KOPT-K1 (cell line): Measurements from ENCODE around the gene STARD3.

Source experiments
- H3K27ac ChIP-seq: fragments of 200-600 bp; sonication (generic); 2 replicates; pipeline ENCODE4 v1.5.1; 2016; ENCODE audit warnings: antibody characterized with exemption, mild to moderate bottlenecking, low read depth, low read length; ENCODE audit not compliant: poor library complexity, severe bottlenecking
- H3K36me3 ChIP-seq: fragments of 200-600 bp; sonication (generic); 2 replicates; pipeline ENCODE4 v1.5.1; 2017; ENCODE audit warnings: antibody characterized with exemption, mild to moderate bottlenecking, low read length, moderate library complexity; ENCODE audit not compliant: insufficient read depth
- H3K9me3 ChIP-seq: fragments of 200-600 bp; sonication (generic); 2 replicates; pipeline ENCODE4 v1.5.1; 2017; ENCODE audit warnings: antibody characterized with exemption, low read length, mild to moderate bottlenecking; ENCODE audit not compliant: insufficient read depth, poor library complexity, severe bottlenecking

Gene STARD3

DNA sequence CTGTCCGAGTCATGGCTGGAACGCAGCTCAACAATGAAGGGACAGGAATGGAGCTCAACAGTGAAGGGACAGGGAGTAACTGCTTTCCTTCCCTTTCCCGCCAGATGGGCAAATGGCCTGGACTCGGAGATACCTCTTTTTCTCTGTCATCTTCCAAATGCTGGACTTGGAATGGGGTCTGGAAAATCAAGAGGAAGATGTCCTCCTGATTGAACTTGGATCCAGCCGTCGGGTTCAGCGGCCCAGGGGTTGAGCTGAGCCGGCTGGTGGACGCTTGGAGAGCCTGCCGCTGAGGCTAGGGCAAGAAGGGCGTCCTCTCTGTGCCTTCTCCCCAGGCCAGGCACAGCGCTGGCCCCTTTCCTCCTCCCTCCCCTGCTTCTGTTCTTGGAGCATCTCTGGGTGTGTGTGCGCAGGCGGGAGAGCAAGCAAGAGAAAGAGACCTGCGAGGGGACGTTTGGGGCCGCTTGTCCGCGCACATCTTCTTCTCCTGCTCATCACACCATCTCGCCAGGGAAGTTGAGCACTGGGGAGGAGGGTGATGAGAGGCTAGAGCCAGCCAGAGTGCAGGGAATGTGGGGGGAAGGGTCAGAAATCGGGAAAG is 35.8 kb upstream of the STARD3 start:
- no peaks in the 10 kb centered on the region for H3K9me3 ChIP-seq
- no peaks in the 10 kb centered on the region for H3K36me3 ChIP-seq
- H3K27ac ChIP-seq: no peak overlapping the region

- no peaks in the 10 kb centered on the region for H3K36me3 ChIP-seq
- H3K9me3 ChIP-seq: no peaks in the 10 kb centered on the region
- H3K27ac ChIP-seq: no peak overlapping the region
These were observed 35.0 kb upstream of the STARD3 start for GRCh38 chr17:39601758-39602532.

DNA sequence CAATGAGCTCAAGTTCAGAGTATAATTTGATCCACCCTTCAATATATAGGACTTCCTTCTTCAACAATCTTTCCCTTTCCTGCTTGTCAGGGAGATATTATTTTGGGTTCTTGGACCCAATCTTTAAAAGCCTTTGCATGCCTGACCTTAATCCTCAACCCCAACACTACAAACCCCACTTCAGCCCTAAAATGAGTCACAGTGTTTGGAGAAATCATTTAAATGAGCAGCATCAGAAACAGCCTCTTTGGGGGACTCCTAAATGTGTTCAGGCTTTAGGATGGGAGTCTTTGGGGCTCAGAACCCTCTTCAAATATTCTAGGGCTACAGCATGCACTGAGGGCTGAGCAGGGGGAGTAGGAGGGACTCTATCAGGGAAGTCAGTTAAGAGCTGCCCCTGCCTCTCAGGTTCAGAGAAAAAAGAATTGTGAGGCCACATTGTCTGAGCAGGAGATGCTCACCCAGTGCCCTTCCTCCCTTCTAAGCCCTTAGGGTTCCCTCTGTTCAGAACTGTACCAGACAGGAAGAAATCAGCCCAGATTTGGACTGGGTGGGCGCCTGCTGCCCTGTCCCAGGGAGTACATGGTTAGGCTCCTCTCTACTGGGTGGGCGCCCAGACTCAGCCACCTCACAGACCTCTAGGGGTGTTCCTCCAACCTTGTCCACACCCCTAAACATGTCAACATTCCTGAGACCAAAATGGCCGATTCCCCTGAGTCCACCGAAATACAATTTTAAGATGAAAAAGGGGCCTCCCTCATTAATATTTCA is 34.2 kb upstream of the STARD3 start:
- no peaks in the 10 kb centered on the region for H3K36me3 ChIP-seq
- H3K27ac ChIP-seq: no peak overlapping the region
- H3K9me3 ChIP-seq: no peaks in the 10 kb centered on the region

- H3K36me3 ChIP-seq: no peaks in the 10 kb centered on the region
- no peaks in the 10 kb centered on the region for H3K9me3 ChIP-seq
- no peak overlapping the region for H3K27ac ChIP-seq
These were observed 33.5 kb upstream of the STARD3 start for GRCh38 chr17:39603304-39604016.

- Histone ChIP-seq H3K36me3 (no peaks in the 10 kb centered on the region), H3K9me3 (no peaks in the 10 kb centered on the region), H3K27ac (no peak overlapping the region)
These were observed 31.9 kb upstream of the STARD3 start for GRCh38 chr17:39604911-39605491.

GRCh38 chr17:39605492-39606433 is 31.2 kb upstream of the STARD3 start:
- Histone ChIP-seq H3K36me3 (no peaks in the 10 kb centered on the region), H3K27ac (no peak overlapping the region), H3K9me3 (no peaks in the 10 kb centered on the region)

DNA sequence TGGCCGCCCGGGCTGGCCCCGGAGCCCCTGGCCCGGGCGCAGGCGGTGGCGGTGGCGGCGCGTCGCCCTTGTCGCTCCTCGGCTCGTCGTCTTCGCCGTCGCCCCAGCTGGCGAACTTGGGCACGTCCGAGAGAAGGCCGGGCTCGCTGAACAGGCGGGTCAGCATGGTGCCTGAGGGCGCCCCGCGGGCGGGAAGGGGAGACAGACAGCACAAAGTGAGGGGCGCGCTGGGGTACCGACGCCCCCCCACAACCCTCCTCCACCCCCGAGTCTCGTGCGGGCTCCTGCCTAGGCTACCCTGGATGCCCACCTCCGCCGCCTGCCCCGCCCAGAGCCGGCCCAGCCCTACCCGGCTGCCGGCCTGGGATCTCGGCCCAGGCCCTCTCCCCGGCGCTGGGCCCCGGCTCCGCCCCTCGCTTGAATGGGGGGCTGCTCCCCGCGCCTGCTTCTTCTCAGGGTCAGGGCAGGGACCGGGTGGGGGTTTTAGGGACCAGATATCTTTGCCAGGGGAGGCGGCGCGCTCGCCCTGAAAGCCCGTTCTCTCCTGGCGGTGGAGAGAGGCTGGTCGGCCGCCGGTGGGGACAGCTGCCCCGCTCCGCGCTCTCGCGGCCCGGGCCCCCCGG is 30.4 kb upstream of the STARD3 start:
- Histone ChIP-seq H3K27ac (no peak overlapping the region), H3K9me3 (no peaks in the 10 kb centered on the region), H3K36me3 (no peaks in the 10 kb centered on the region)

DNA sequence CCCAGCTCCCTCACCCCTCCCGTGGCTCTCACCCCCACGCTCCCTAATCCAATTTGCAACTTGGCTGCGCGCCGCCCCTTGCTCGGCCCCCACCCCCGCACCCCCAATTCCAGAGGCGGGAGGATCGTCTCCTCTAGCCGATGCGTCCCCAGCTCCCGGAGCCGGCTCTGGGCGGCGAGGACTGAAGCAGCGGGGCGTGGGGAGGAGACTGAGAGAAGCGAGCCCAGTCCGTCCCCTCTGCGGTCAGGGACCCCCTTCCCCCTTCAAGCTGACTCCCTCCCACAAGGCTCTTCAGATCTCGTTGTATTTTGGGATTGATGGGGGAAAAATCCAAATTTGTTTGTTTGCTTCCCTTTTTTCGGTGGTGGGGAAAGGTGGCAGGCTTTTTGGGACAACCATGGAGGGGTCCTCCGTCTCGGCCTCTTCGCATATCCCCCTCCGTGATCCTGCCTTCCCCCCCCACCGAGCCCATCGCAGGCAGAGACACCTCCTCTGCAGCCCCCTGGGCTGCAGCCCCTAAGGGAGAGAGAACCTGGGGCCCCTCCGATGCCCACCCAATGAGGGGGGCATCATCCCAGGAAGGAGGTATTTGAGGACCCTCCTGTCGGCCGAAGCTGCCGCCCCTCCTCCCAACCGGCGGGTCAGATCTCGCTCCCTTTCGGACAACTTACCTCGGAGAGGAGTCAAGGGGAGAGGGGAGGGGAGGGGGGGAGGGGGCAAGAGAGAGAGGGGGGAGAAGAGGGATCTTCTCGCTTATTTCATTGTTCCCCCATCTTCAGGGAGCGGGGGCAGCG is 29.7 kb upstream of the STARD3 start:
- Histone ChIP-seq H3K36me3 (no peaks in the 10 kb centered on the region), H3K9me3 (no peaks in the 10 kb centered on the region), H3K27ac (no peak overlapping the region)

- Histone ChIP-seq H3K27ac (no peak within 1 kb of the TSS), H3K36me3 (no peaks in the 10 kb centered on the region), H3K9me3 (no peaks in the 10 kb centered on the region)
These were observed 29.2 kb upstream of the STARD3 start, which contains the start of gene NEUROD2 for GRCh38 chr17:39607851-39608130. Gene NEUROD2, minus strand, starts transcription at chr17:39607920. Its CDS starts 1,321 bp downstream, at chr17:39606599.

GRCh38 chr17:39608142-39608981 is 28.6 kb upstream of the STARD3 start:
- no peaks in the 10 kb centered on the region for H3K36me3 ChIP-seq
- H3K27ac ChIP-seq: no peak overlapping the region
- no peaks in the 10 kb centered on the region for H3K9me3 ChIP-seq

- Histone ChIP-seq H3K9me3 (no peaks in the 10 kb centered on the region), H3K27ac (no peak overlapping the region), H3K36me3 (no peaks in the 10 kb centered on the region)
These were observed 27.4 kb upstream of the STARD3 start for GRCh38 chr17:39609416-39610025.
